K562 (cell line): ENCODE data around the gene VEGFB. TPM values are rescaled to one million over a fixed set of nuclear protein-coding genes. Genes with fewer than 3 reads are reported as not detected.
A peak's percentile ranks its signal among the peaks of the same experiment; 100 is the strongest.

ENCODE experiments used
- ADNP ChIP-seq: fragments of 200-800 bp; sonication (Bioruptor generic); IDR thresholded peaks from 2 replicates; pipeline ENCODE4 v1.6.1; 2016; ENCODE audit warnings: missing genetic modification characterization, missing compliant biosample characterization
- CBX2 ChIP-seq: fragments of 200-600 bp; sonication (generic); IDR thresholded peaks from one replicate; pipeline ENCODE4 v1.6.1; 2012; ENCODE audit warnings: mild to moderate bottlenecking, low read length, inconsistent platforms; ENCODE audit not compliant: insufficient read depth, poor library complexity, severe bottlenecking
- IRF2 ChIP-seq: sonication (generic); formaldehyde crosslinking; IDR thresholded peaks from 2 replicates; pipeline ENCODE4 v1.8.1; 2022; ENCODE audit warnings: mild to moderate bottlenecking, missing genetic modification reagents
- MTA3 ChIP-seq: fragments of 450-650 bp; formaldehyde crosslinking; IDR thresholded peaks from 2 replicates; pipeline ENCODE4 v1.6.1; 2017; ENCODE audit warnings: mild to moderate bottlenecking, borderline replicate concordance
- MTF1 ChIP-seq: fragments of 250-450 bp; sonication (Bioruptor Pico); IDR thresholded peaks from 2 replicates; pipeline ENCODE4 v1.9.0; 2021; ENCODE audit warnings: moderate library complexity, mild to moderate bottlenecking, inconsistent platforms, borderline replicate concordance
- MYBL2 ChIP-seq, 2 experiments: fragments of 450-650 bp in 1 of 2; sonication (generic) in 1 of 2; formaldehyde crosslinking in 1 of 2; IDR thresholded peaks; 2 replicates each; pipeline versions ENCODE4 v1.6.1 to v1.8.1; 2017 to 2022; ENCODE audit warnings: borderline replicate concordance in 1 of 2, inconsistent platforms in 1 of 2, low read depth in 1 of 2, mild to moderate bottlenecking in 1 of 2, missing genetic modification reagents in 1 of 2, moderate library complexity in 1 of 2
- SIRT6 ChIP-seq: IDR thresholded peaks from one replicate; pipeline ENCODE4 v1.6.1; 2012; ENCODE audit warnings: low read depth, mild to moderate bottlenecking, control low read depth, inconsistent platforms, low read length, moderate library complexity
- SOX6 ChIP-seq: fragments of 450-650 bp; IDR thresholded peaks from 2 replicates; pipeline ENCODE4 v1.6.1; 2014; ENCODE audit warnings: mild to moderate bottlenecking
- ZFP30 ChIP-seq: fragments of 250-450 bp; sonication (Bioruptor Pico); IDR thresholded peaks from 2 replicates; pipeline ENCODE4 v1.8.0; 2022; ENCODE audit warnings: moderate library complexity, mild to moderate bottlenecking, inconsistent platforms, borderline replicate concordance
- ZNF133 ChIP-seq: fragments of 250-450 bp; sonication (Bioruptor Pico); IDR thresholded peaks from 2 replicates; pipeline ENCODE4 v1.4.0; 2020; ENCODE audit warnings: mild to moderate bottlenecking
- ZNF140 ChIP-seq: fragments of 250-450 bp; sonication (Bioruptor Pico); IDR thresholded peaks from 2 replicates; pipeline ENCODE4 v1.8.0; 2021; ENCODE audit warnings: moderate library complexity, mild to moderate bottlenecking, inconsistent platforms
- ZNF3 ChIP-seq: fragments of 250-450 bp; sonication (Bioruptor Pico); IDR thresholded peaks from 2 replicates; pipeline ENCODE4 v1.5.0; 2021; ENCODE audit warnings: mild to moderate bottlenecking, moderate library complexity
- polyA plus RNA-seq, 8 experiments: library from polyadenylated mRNA; depleted of rRNA in 4 of 8; stranded (reverse) in 5 of 8; unstranded in 3 of 8; fragments of >200 nt; fragmentation: Nextera tagmentation in 2 of 8; fragmentation: Illumina TruSeq in 1 of 8; extraction: Ambion mirVana in 2 of 8; extraction: Trizol in 1 of 8; gene quantifications; 2 replicates each; pipeline versions ENCODE4 v1.2.1 to v1.2.3, GENCODE V29; 2011 to 2014; ENCODE audit warnings: inconsistent platforms in 1 of 8, missing spikeins in 1 of 8
- total RNA-seq, 7 experiments: library from RNA; depleted of rRNA in 6 of 7; stranded (reverse); fragments of >200 nt in 6 of 7; fragmentation: Illumina TruSeq in 2 of 7; extraction: Trizol in 2 of 7; gene quantifications; 2 replicates each; pipeline versions ENCODE4 v1.2.1 to v1.2.3, GENCODE V29; 2011 to 2021; ENCODE audit warnings: low replicate concordance in 1 of 7
- TF ChIP-seq, protein P1 (sequence below): sonication (generic); formaldehyde crosslinking; IDR thresholded peaks from 2 replicates; pipeline ENCODE4 v1.5.0; 2020; ENCODE audit warnings: missing genetic modification reagents
- TF ChIP-seq, protein P2 (sequence below): fragments of 250-450 bp; sonication (Bioruptor Pico); IDR thresholded peaks from 2 replicates; pipeline ENCODE4 v1.4.0; 2020; ENCODE audit warnings: mild to moderate bottlenecking
- TF ChIP-seq, protein P3 (sequence below): fragments of 250-450 bp; sonication (Bioruptor Pico); IDR thresholded peaks from 2 replicates; pipeline ENCODE4 v1.8.0; 2022; ENCODE audit warnings: inconsistent platforms
- TF ChIP-seq, protein P4 (sequence below): fragments of 250-450 bp; sonication (Bioruptor Pico); IDR thresholded peaks from 2 replicates; pipeline ENCODE4 v1.5.0; 2021

The VEGFB gene
- total and polyA plus RNA-seq, 9 of the 15 experiments (the other 6 are each of a cell fraction or from before 2014, with no cell fraction given), result 11.0 to 83.4 (median 25.7) TPM

DNA sequence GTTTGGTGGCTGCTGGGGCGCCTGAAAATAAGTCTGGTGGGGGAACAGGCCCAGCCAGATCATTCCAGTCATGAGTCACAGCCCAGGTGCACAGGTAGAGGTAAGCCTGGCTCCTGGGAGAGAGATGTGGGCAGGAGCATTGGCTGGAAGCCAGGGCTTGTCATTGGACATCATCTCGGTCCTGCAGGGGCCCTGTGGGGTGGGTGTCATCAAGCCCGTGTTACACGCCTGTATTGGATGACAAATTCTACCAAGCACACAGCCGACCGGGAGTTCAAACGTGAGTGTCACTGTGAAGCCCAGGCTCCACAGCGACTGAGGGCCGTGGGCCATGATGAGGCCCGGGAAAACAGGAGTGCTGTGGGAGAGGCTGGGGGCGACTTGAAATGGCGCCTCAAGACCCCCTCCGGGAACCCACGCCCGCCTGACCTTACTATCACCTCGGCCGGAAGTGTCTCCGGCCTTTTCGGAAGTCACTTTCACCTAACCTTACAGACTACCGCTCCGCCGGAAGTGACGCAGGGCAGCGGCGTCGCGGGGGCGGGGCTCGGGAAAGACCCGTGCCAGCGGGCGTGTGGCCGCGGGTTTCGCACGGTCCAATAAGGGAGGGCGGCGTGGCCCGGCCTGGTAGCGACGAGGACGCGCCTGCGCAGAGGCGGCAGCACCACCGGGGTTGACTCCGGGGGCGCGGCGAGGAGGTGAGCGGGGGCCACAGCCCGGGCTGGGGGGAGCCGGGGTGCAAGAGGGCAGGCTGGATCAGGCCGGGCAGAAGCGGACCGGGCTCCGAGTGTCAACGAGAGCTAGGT, 6.3 kb downstream of the VEGFB start, which contains the start of gene FKBP2 (continued):
- TF ChIP-seq ZFP30 (CRISPR knock-in tag) (no peak), MTA3 (peak; percentile 73; the same call in 1 of the 2 replicates), ZNF3 (CRISPR knock-in tag) (no peak), SOX6 (peak; percentile 49), ZNF133 (CRISPR knock-in tag) (no peak), IRF2 (no peak), MYBL2 (IDR thresholded peaks at IDR 0.05; ENCODE audit: low read depth) (no peak), MYBL2 (CRISPR knock-in tag; IDR thresholded peaks at IDR 0.05; ENCODE audit: borderline replicate concordance) (no peak), CBX2 (no peak), ZNF140 (no peak), MTF1 (CRISPR knock-in tag) (no peak), ADNP (tag) (no peak), SIRT6 (no peak)
- TF ChIP-seq, protein P1, sequence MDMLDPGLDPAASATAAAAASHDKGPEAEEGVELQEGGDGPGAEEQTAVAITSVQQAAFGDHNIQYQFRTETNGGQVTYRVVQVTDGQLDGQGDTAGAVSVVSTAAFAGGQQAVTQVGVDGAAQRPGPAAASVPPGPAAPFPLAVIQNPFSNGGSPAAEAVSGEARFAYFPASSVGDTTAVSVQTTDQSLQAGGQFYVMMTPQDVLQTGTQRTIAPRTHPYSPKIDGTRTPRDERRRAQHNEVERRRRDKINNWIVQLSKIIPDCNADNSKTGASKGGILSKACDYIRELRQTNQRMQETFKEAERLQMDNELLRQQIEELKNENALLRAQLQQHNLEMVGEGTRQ (CRISPR knock-in tag), result no peak
- TF ChIP-seq, protein P2, sequence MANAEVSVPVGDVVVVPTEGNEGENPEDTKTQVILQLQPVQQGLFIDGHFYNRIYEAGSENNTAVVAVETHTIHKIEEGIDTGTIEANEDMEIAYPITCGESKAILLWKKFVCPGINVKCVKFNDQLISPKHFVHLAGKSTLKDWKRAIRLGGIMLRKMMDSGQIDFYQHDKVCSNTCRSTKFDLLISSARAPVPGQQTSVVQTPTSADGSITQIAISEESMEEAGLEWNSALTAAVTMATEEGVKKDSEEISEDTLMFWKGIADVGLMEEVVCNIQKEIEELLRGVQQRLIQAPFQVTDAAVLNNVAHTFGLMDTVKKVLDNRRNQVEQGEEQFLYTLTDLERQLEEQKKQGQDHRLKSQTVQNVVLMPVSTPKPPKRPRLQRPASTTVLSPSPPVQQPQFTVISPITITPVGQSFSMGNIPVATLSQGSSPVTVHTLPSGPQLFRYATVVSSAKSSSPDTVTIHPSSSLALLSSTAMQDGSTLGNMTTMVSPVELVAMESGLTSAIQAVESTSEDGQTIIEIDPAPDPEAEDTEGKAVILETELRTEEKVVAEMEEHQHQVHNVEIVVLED (CRISPR knock-in tag), result peak; percentile 63
- TF ChIP-seq, protein P3, sequence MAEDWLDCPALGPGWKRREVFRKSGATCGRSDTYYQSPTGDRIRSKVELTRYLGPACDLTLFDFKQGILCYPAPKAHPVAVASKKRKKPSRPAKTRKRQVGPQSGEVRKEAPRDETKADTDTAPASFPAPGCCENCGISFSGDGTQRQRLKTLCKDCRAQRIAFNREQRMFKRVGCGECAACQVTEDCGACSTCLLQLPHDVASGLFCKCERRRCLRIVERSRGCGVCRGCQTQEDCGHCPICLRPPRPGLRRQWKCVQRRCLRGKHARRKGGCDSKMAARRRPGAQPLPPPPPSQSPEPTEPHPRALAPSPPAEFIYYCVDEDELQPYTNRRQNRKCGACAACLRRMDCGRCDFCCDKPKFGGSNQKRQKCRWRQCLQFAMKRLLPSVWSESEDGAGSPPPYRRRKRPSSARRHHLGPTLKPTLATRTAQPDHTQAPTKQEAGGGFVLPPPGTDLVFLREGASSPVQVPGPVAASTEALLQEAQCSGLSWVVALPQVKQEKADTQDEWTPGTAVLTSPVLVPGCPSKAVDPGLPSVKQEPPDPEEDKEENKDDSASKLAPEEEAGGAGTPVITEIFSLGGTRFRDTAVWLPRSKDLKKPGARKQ (CRISPR knock-in tag), result no peak
- TF ChIP-seq, protein P4, sequence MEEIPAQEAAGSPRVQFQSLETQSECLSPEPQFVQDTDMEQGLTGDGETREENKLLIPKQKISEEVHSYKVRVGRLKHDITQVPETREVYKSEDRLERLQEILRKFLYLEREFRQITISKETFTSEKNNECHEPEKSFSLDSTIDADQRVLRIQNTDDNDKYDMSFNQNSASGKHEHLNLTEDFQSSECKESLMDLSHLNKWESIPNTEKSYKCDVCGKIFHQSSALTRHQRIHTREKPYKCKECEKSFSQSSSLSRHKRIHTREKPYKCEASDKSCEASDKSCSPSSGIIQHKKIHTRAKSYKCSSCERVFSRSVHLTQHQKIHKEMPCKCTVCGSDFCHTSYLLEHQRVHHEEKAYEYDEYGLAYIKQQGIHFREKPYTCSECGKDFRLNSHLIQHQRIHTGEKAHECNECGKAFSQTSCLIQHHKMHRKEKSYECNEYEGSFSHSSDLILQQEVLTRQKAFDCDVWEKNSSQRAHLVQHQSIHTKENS (CRISPR knock-in tag), result no peak
